LNCaP clone FGC (cell line): ENCODE results near the gene SEH1L.

Experiments used
- DNase-seq: peaks from one replicate; pipeline ENCODE4 v3.0.0-alpha.2; 2011; ENCODE audit warnings: low read depth
- H3K4me3 ChIP-seq: 2 replicates; pipeline ENCODE4 v1.5.1; 2011; ENCODE audit warnings: mild to moderate bottlenecking, low read depth, low read length, control low read depth
- CTCF ChIP-seq: IDR thresholded peaks from 2 replicates; pipeline ENCODE4 v1.5.1; 2012; ENCODE audit warnings: mild to moderate bottlenecking; ENCODE audit not compliant: control insufficient read depth, insufficient read depth; ENCODE audit errors: extremely low read depth

The SEH1L gene

GRCh38 chr18:12960395-12960794, 12.6 kb downstream of the SEH1L start:
- no peak for DNase-seq
- H3K4me3 ChIP-seq, result no peak overlapping the region
- no peak for TF ChIP-seq CTCF

- DNase-seq, result no peak
- H3K4me3 ChIP-seq, result no peak overlapping the region
- no peak for TF ChIP-seq CTCF
Observed at GRCh38 chr18:12960853-12961397, 13.1 kb downstream of the SEH1L start.

- no peak for DNase-seq
- H3K4me3 ChIP-seq, result no peak overlapping the region
- no peak for TF ChIP-seq CTCF
Observed at GRCh38 chr18:12963069-12963468, 15.3 kb downstream of the SEH1L start.

- no peak for TF ChIP-seq CTCF
- DNase-seq, result no peak
- no peak overlapping the region for H3K4me3 ChIP-seq
Observed at GRCh38 chr18:12968115-12968514, 20.3 kb downstream of the SEH1L start.

- H3K4me3 ChIP-seq, result no peak overlapping the region
- no peak for TF ChIP-seq CTCF
- DNase-seq, result no peak
Observed at GRCh38 chr18:12968619-12969018, 20.8 kb downstream of the SEH1L start.

GRCh38 chr18:12973562-12974213, 25.9 kb downstream of the SEH1L start:
- no peak overlapping the region for H3K4me3 ChIP-seq
- DNase-seq, result no peak
- TF ChIP-seq CTCF, result no peak

- no peak for DNase-seq
- no peak overlapping the region for H3K4me3 ChIP-seq
- TF ChIP-seq CTCF, result no peak
Observed at GRCh38 chr18:12975488-12975887, 27.7 kb downstream of the SEH1L start.
